Epithelial cell of prostate (primary cell): ENCODE measurements around the gene AGTPBP1.

Experiments used
- DNase-seq: peaks from one replicate; pipeline ENCODE4 v3.0.0-alpha.2; 2011; ENCODE audit warnings: low read depth, low spot score
- H3K27ac ChIP-seq: fragments of 450-650 bp; 2 replicates; pipeline ENCODE4 v1.5.1; 2017; ENCODE audit warnings: mild to moderate bottlenecking

Gene AGTPBP1

DNA sequence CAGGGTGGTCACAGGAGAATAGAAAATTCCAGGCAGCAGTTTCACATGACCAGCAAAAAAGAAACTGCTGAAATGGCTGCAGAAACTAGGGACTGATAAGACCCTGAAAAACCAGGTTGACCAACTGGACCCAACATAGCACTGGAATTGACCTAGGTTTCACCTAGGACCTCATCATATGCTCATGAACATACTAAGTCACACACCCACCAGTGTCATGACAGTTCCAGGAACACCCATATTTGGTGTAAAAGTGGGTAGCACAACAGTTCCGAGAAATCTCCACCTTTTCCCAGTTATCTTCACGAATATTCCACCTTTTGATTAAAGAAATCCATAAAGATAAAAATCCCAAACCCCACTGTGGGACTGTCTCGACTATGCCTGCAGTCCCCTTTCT lies 182.2 kb downstream of the AGTPBP1 start:
- no peak for DNase-seq

DNA sequence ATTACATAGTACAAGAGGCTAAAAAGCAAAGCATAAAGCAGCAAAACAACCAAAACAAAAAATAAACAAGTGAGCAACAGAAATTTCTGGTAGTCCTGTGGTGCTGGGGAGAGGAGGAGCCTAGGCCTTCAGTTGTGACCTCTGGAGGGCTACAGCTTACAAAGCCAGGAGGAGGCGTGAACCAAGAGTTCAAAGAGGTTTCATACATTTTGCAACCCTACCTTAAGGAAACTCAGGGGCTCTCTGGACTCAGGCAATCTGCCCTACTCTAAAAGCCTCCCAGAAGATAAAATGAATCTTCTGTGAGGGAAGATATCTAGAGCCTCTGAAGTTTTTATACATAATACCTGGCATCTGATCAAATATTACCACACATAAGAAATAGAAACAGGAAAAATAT lies 187.4 kb downstream of the AGTPBP1 start:
- DNase-seq, result no peak
- H3K27ac ChIP-seq, result no peak overlapping the region

More for the DNA sequence above, 182.2 kb downstream of the AGTPBP1 start:
- H3K27ac ChIP-seq, result no peak overlapping the region

DNA sequence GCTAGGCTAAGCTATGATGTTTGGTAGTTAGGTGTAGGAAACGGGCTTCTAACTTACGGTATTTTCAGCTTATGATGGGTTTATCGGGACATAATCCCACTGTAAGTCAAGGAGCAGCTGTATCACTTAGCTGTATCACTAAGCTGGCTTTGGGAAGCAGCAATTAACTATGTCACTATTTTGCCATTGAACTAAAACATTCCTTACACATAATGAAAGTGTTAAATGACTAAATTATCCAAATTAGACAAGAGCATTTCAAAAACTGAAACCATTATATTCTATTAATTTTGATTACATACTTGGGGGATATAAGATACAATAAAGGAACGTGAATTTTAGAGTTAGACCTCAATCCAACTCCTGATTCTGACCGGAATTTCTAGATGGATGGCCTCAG lies 188.3 kb downstream of the AGTPBP1 start:
- H3K27ac ChIP-seq, result no peak overlapping the region
- no peak for DNase-seq

DNA sequence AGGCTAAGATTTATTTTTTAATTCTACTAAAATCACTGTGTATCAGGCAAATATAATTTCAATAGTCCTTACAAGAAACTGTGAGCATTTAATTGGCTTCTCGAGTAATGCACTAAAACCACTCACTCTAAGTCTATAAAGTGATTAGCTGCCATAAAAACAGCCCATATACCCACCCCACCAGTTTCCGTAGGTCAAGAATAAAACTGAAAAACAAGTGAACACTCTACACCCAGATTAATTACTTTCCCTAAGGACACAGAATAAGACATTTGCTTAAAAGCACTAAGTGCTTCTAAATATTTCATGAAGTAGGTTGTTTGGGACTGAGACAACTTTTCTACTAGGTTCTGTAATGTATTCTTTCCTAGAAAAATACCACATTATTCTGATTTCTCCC lies 194.2 kb downstream of the AGTPBP1 start:
- no peak for DNase-seq

DNA sequence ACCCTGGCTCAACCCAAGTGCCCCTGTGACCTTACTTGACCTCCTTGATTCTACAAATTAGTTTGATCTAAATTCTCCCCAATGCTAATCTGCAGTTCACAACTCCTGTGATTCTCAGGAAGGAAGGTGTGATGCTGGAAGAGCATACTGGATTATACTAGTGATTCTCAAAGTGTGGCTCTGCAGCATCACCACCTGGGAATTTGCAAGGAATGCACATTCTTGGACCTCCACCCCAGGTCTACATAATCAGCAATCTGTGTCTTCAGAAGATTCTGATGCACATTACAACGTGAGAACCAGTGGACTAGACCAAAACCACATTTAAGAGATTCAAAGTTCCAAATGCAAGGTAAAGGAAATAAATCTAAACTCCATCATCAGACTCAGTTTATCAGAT lies 198.6 kb downstream of the AGTPBP1 start:
- H3K27ac ChIP-seq, result no peak overlapping the region
- no peak for DNase-seq

More for the DNA sequence above, 194.2 kb downstream of the AGTPBP1 start:
- no peak overlapping the region for H3K27ac ChIP-seq

DNA sequence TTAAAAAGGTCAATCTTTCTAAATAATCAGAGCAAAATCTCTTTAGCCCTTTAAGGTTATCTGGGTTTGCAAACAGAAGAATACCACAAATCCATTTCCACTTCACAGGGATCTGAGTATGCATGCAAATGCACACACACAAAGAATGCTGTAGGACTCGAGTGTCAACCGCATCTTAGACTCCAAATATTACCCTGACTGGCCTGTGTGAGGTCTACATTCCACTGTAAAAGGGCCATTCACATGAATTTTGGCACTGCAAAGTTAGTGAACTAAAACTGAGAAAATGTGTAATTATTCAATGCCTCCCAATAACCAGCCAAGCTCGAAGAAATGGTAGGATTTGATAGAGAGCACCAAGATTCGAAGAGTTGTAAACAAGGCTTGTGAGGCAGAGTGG lies 199.9 kb downstream of the AGTPBP1 start:
- DNase-seq, result no peak
- no peak overlapping the region for H3K27ac ChIP-seq

DNA sequence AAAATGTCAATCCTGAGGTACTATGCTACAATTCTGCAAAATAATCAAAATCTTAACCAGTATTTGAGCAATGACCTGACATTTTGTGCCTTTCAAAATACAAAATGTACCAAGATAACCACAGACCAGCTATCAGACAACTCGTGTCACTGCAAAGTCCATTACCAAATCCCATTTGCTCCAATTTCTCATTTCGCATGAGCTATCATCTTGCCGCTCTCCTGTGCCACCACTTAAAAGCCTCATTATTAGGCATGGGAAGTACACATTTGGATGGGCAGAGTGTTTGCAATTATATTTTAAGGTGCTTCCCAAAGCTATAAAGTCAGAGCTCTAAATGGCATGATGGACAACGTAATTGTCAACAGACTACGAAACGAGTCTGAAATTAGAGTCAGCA lies 205.2 kb downstream of the AGTPBP1 start:
- no peak for DNase-seq
- no peak overlapping the region for H3K27ac ChIP-seq

DNA sequence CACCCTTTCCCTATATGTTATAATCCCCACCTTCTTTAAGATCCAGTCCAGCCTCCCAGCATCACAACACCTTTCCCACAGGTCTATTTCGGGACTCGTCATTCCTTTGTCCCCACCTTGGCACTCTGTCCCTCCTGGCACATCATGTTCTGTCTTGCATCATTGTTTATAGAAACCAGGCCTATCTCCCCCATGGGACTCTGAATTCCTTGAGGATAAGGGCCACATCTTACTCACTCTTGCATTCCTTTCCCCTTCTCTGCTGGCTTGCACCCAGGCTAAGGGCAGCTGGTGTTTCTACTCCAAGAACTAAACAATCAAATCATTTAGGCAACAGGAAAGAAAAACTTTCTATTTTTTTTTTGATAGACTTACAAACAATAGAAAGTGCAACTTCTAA lies 205.7 kb downstream of the AGTPBP1 start:
- H3K27ac ChIP-seq, result no peak overlapping the region
- DNase-seq, result no peak

DNA sequence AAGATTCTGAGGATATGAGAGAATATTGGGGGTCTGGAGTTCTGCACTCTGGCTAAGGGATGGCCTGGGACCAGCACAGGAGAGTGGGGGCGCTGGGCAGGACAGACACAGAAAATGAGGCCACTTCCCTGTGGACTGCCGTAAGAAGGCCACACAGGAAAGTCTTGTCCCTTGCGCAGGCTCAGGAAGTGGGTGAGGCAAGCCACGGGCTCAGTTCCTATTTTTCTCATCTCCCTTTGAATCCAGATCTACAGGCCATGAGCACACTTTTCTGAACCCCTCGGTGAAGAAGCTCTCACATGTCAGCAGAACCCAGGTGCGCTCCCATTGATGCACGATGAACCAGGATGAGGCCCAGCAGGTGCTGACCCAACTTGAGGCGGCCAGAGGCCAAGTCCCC lies 207.4 kb downstream of the AGTPBP1 start:
- no peak overlapping the region for H3K27ac ChIP-seq
- no peak for DNase-seq

DNA sequence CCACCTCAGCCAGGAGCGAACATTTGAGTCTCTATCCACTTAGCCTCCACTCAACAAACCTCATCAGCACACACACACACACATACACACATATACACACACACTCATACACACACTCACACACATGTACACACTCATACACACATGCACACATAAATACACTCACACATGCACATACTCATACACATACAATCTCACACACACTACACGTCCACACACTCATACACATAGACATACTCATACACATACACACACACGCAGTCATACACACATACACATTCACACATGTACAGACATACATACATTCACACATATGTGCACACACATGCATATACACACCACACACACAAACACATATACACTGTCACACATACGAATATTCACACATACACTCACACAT lies 208.2 kb downstream of the AGTPBP1 start:
- DNase-seq, result no peak
- no peak overlapping the region for H3K27ac ChIP-seq

DNA sequence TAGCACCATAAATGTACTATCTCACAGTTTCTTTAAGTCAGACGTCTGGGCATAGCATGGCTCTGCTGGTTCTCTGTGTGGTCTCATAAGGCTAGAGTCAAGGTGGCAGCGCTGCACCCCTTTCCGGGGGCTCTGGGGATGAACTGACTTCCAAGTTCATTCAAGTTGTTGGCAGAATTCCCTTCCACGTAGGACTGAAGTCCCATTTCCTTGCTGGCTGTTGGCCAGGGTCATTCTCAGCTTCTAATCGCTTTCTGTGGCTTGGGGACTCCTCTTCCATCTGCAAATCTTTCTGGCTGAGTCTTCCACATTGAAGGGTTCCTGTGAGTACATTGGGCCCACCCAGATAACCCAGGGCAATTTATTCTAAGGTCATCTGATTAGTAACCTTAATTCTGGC lies 211.0 kb downstream of the AGTPBP1 start:
- DNase-seq, result no peak
- no peak overlapping the region for H3K27ac ChIP-seq

DNA sequence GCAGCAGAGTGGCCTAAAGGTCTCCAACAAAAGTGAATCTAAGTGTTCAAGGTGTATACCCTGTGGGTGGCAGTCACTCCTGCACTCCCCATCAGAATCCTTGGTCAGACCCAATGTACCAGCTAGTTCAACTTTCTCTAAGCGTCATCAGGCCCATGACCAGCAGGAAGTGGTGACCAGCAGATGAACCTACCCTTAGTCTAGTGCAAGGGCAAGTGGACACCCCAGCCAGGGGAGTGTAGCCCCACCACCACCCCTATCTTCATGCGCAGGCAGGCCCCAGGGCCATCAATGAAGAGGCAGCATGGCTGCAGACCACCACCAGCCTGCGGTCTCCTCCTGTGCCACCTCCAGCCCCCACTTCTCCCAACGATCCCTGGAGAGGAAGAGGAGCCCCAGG lies 213.1 kb downstream of the AGTPBP1 start:
- no peak for DNase-seq
- H3K27ac ChIP-seq, result no peak overlapping the region

DNA sequence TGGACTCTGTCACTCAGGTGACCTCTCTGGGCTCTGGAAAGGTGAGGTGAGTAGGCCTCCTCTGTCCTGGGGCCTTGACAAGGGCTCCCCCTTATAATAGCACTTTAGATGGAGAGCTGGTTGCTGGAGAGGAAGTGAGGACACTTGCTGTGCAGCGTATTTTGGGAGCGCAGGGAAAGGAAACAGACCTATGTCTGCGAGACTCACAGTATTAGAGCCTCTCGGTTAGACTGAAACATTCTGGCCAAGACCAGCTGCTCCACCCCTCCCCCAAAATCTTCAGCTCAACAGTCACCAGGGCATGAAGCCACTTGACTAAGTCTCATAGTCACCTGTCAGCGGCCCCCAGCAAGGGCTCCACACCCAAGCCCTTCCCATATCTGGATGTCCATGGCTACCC lies 213.6 kb downstream of the AGTPBP1 start:
- DNase-seq, result no peak
- no peak overlapping the region for H3K27ac ChIP-seq

DNA sequence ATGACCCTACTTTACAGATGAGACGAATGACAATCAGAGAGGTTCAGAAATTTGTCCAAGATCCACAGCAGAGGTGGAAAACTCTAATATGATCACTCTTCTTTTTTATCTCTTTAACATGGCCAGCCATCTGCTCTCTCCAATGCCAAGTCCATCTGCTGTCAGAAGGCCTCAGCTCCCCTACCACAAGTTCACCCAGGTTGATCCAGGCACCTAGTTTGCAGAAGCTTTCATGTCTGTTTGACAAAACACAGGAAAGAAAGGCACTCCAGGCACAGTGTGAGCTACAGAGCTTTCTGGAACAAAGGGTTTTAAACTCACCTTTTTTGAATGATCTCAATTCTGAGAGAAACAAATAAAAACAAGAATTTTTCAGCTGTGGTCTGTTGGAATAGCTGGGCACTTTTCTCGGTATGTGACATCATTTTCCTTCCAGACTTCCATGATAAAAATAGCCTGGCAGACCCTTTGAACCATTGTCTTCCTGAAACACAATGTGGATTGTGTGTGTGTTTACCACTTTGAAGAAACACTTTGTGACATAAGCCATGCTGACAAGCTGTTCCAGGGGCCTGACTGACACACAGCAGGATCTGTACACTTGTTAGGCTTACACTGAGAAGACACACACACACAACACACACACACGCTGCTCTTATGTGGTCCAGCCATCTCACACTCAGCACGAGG lies 214.3 kb downstream of the AGTPBP1 start:
- no peak for DNase-seq
- no peak overlapping the region for H3K27ac ChIP-seq

DNA sequence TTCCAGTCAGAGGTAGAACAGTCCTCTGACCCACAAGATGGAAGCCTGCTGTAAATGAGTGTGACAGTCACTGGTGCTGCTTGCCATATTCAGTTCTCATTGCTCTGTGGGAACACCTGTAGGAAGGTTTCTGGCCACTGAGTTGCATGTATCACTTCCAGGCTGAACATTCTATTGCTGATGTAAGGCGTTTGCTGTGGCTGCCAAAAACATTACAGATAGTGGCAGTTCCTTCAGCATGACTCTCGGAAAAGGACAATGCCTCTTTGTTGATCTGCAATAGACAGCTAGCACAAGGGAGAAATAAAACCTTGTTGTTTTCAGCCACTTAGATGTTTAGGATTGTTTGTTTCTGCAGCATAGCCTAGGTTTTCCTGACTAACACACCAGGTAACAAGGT lies 217.2 kb downstream of the AGTPBP1 start:
- DNase-seq, result no peak
- no peak overlapping the region for H3K27ac ChIP-seq

DNA sequence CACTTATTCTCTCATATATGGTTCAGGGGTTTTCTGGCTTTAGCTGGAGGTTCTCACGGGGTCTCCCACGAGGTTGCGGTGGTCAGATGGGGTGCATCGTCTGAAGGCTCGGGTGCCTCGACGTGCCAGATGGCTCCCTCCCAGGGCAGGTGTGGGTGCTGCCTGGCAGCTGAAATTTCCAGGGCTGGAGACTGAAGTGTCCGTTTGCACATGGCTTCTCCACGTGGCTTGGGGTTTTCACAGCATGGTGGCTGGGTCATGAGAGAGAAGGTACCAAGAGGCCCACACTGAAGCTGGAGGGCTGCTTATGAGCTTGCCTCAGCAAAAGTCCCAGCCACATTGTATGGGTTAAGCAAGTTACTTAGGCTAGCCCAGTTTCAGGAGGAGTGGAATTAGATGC lies 218.6 kb downstream of the AGTPBP1 start:
- no peak overlapping the region for H3K27ac ChIP-seq
- DNase-seq, result no peak

DNA sequence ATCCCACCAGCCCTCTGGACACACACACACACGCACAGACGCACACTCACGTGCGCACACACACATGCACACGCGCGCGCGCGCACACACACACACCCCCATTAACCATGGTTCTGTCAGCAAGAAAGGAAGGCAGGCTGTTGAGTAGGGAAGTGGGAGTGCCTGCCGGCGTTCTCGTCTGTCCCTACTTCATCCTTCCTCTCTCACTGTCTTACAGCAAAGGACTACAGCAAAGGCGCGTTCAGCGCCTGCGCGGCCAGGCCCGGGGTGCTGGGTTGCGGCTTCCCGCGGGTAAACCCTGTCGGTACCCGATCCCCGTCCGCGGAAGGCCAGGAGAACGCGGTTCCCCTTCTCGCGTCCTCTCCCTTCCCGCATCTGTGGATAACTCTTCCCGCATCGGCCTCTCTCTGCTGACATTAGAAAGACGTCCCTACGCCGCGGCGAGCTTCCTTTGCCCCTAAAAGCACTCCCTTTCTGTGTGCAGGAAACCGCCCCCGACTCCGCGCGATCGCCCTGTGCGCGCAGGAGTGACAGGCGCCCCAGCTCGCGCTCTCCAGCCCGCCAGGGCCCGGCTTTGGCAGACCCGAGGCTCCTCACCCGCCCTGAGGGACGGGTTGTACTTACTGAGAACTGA lies 219.2 kb downstream of the AGTPBP1 start:
- no peak overlapping the region for H3K27ac ChIP-seq
- no peak for DNase-seq

DNA sequence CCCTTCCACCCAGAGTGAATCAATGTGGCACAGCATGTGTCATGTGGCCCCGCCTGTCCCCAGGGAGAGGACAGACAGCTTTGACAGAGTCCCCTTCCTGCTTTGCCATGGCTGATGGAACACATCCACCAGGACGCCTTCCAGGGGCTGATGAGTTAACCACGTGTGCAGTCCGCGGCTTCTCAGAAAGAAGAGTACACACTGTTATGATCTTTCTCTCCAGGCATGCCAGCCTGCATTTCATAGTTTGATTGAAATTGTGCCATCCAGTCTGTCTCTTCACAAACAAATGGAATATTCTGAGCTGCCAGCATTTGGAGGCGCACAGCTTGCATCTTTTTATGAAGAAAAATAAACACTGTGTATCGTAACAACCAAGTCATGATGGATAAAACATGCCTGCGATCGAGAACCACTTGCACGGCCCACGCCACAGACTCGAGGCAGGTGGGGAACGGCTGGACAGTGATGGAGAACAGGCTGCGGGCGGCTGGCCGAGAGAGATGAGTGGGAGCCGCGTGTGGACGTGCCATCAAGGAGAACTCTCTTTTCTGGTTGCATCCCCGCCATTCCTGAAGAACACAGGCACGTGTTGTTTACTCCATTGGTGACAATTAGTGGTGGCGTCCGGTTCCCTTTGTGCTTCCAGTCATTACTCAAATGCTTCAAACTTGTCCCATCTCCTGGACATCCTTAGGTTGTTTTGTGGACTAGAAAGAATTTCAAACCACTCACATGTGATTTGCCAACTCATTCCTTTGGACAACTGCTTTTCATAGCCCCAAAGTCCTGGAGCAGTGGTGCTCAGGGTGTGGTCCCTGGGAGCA lies 220.2 kb downstream of the AGTPBP1 start:
- no peak for DNase-seq
- H3K27ac ChIP-seq, result no peak overlapping the region

DNA sequence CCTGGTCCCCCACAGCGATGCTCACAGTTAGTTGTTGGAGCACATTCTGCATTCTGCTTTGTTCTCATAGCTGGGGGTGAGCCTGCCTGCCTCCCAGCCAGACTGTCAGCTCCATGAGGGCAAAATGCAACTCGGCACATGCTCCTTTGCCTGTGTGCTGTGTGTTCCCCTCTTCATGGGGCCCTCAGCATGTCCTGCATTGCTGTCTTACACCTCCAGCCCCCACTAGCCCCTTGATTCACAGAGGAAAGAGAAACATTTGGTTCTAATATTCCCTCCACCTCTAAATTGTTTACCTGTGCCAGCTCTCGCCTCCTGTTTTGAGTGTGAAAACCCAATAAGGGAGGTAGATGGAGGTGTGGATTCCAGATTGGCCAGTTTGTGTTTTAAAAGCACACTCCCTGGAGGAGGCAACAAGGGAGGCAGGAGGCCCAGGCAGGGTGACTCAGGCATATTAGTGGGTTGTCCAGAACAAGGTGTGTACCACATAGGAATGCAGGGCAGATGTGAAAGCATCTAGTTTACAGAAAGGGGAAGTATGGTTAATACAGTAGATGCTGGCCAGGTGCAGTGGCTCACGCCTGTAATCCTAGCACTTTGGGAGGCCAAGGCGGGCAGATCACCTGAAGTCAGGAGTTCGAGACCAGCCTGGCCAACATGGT lies 224.6 kb downstream of the AGTPBP1 start:
- H3K27ac ChIP-seq, result no peak overlapping the region
- peak; percentile 74 for DNase-seq

DNA sequence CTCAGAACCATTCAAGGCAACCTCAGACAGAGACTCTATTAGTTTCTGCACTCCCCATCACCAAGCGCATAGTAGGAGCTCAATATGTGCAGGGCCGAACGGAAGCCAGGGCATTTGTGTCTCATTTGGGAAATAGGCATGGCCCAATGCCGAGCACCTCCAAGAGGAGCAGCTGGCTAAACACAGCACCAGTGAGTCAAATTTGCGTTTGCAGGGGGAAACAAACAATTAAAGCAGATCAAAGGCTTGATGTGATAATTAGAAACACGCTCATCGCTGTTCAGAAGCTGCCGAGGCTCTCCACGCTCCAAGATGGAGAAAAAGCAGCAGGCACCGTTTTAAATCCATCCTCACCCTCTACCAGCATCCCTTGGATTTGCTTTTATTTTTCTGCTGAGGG lies 225.3 kb downstream of the AGTPBP1 start:
- no peak overlapping the region for H3K27ac ChIP-seq
- no peak for DNase-seq

DNA sequence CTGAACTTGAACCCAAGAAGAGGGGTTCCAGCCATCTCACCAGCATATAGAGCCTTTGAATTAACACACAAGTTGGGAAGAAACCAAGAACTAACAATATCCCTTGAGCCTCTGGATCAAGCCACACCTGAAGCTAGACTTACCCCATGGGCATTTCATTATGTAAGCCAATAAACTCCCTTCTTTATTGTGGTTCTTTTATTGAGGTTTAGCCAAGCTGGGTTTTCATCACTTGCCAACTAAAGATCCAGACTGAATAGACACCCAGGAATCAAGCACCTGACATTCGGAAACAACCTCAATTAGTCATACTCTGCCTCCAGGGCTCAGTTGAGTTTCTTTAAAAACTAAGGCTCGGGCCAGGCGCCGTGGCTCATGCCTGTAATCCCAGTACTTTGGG lies 226.7 kb downstream of the AGTPBP1 start:
- DNase-seq, result peak; percentile 87
- peak overlapping the region; percentile 13 for H3K27ac ChIP-seq
